HG03457 (cell line): ENCODE measurements around the gene MIB1.
"Not testable (repeated sequence)": the region's sequence is repeated elsewhere in the genome, so short reads cannot be mapped to it uniquely, and the experiment has no call there.

Source experiments
- ATAC-seq: cut with Tn5 transposase; IDR thresholded peaks from one replicate; pipeline ENCODE4 v1.9.1; 2021; ENCODE audit warnings: moderate number of reproducible peaks; ENCODE audit not compliant: unreplicated experiment

Gene MIB1

GRCh38 chr18:21740538-21741311 lies at the start of gene MIB1:
TSS of gene MIB1 (plus strand) at chr18:21740792. CDS start at chr18:21741584, 792 bp downstream.
- peak; percentile 96 for ATAC-seq

- ATAC-seq: no peak
Measured at GRCh38 chr18:21693322-21693721, 47.3 kb upstream of the MIB1 start.

GRCh38 chr18:21700528-21701075 lies 40.0 kb upstream of the MIB1 start:
- no peak for ATAC-seq

- no peak for ATAC-seq
Measured at GRCh38 chr18:21701621-21702020, 39.0 kb upstream of the MIB1 start.

- ATAC-seq: no peak
Measured at GRCh38 chr18:21702602-21703001, 38.0 kb upstream of the MIB1 start.

- no peak for ATAC-seq
Measured at GRCh38 chr18:21703241-21703820, 37.3 kb upstream of the MIB1 start.

GRCh38 chr18:21704603-21705364 lies 35.8 kb upstream of the MIB1 start, which contains the start of gene ABHD3:
TSS of gene ABHD3 (minus strand) at chr18:21704774. CDS start at chr18:21704665, 109 bp downstream.
- ATAC-seq: peak; percentile 88

GRCh38 chr18:21706386-21706865 lies 34.2 kb upstream of the MIB1 start:
- ATAC-seq: no peak

GRCh38 chr18:21707130-21707529 lies 33.5 kb upstream of the MIB1 start:
- not testable (repeated sequence) for ATAC-seq

- no peak for ATAC-seq
Measured at GRCh38 chr18:21714474-21714873, 26.1 kb upstream of the MIB1 start.

- no peak for ATAC-seq
Measured at GRCh38 chr18:21722687-21723086, 17.9 kb upstream of the MIB1 start.

GRCh38 chr18:21725201-21725600 lies 15.4 kb upstream of the MIB1 start:
- ATAC-seq: no peak

GRCh38 chr18:21727702-21728101 lies 12.9 kb upstream of the MIB1 start:
- ATAC-seq: no peak

- no peak for ATAC-seq
Measured at GRCh38 chr18:21733011-21733410, 7.6 kb upstream of the MIB1 start.

GRCh38 chr18:21735452-21736015 lies 5.1 kb upstream of the MIB1 start:
- no peak for ATAC-seq

- not testable (repeated sequence) for ATAC-seq
Measured at GRCh38 chr18:21736926-21737325, 3.7 kb upstream of the MIB1 start.

GRCh38 chr18:21739604-21740537 lies 721 bp upstream of the MIB1 start:
- peak; percentile 15 for ATAC-seq

GRCh38 chr18:21741312-21741561 lies 645 bp downstream of the MIB1 start:
- no peak for ATAC-seq

GRCh38 chr18:21741562-21742314 lies 1.1 kb downstream of the MIB1 start:
- peak; percentile 10 for ATAC-seq
